Measurements from ENCODE around the gene AGMO. TPM values are rescaled to one million over a fixed set of nuclear protein-coding genes. Genes with fewer than 3 reads are reported as not detected.

The AGMO gene
- total RNA-seq, 1 experiment from 2014 or later = not detected

DNA sequence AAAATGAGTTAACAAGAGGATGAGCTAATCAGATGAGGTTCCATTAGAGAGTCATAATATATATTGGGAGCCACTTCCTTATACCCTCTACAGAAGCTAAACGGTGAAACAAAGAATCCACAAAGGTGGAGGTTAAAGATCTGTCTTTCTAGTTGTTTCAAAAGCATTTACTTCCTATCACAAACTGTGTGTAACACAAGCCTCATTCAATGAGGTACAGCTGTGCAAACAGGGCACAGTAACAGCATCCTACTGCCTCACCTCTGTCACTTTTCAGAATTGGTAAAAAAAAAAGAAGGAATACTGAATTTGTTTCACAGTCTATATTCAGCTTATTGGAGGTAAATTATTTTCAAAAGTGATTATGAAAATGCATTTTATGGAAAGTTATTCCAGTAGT lies 128.7 kb downstream of the AGMO start:
- no peak for TF ChIP-seq ZNF274 (IDR thresholded peaks at IDR 0.05; ENCODE audit: low read depth, low read length)
- no peak for TF ChIP-seq JUND (IDR thresholded peaks at IDR 0.05)
- no peak for TF ChIP-seq POLR2A (IDR thresholded peaks at IDR 0.05; ENCODE audit: borderline replicate concordance, extremely low read depth, insufficient read depth, insufficient read length)
- TF ChIP-seq CTCF (IDR thresholded peaks at IDR 0.05 in 2 of 3, conservative IDR thresholded peaks at IDR 0.05 in 1 of 3; ENCODE audit: borderline replicate concordance in 1 of 3, insufficient read depth in 1 of 3, low read depth in 2 of 3, low read length in 2 of 3) = no peak
- Histone ChIP-seq H3K79me2 (ENCODE audit: insufficient read depth, low read length) (no peaks in the 10 kb centered on the region), H3K4me2 (ENCODE audit: low read length) (no peak overlapping the region), H3K36me3 (ENCODE audit: control insufficient read depth in 1 of 2, insufficient read depth in 2 of 2, low read length in 2 of 2) (no peaks in the 10 kb centered on the region), H4K20me1 (ENCODE audit: insufficient read depth) (no peaks in the 10 kb centered on the region), H3K4me3 (replicated peaks in 1 of 2; ENCODE audit: low read depth in 1 of 2, low read length in 2 of 2) (no peak overlapping the region), H3K27ac (ENCODE audit: low read depth, low read length) (no peak overlapping the region), H2AFZ (ENCODE audit: low read depth, low read length, poor library complexity, severe bottlenecking) (no peak overlapping the region), H3K27me3 (ENCODE audit: insufficient read depth, low read length) (no peaks in the 10 kb centered on the region), H3K9ac (ENCODE audit: low read length) (no peak overlapping the region), H3K9me2 (ENCODE audit: insufficient read depth) (no peaks in the 10 kb centered on the region; the same call in 1 of the 2 replicates), H3K9me3 (ENCODE audit: control insufficient read depth in 1 of 2, insufficient read depth in 1 of 2, low read depth in 1 of 2, low read length in 2 of 2) (no peaks in the 10 kb centered on the region), H3K4me1 (ENCODE audit: control insufficient read depth in 1 of 2, insufficient read depth in 2 of 2, low read length in 2 of 2) (no peaks in the 10 kb centered on the region)
- ChIA-PET CTCF (no interaction called here), RAD21 (ENCODE audit: low non-redundant PET in 1 of 2, low total read pairs in 2 of 2, uncharacterized antibody in 2 of 2, unreplicated experiment in 2 of 2) (no interaction called here), POLR2A (no interaction called here)
- intact Hi-C loops (cut with micrococcal nuclease) = no loop called here
- no TSS peak for BruUV-seq (replicated peaks)
- DNase-seq (ENCODE audit: low read depth, low spot score) (no peak), ATAC-seq (no peak)

DNA sequence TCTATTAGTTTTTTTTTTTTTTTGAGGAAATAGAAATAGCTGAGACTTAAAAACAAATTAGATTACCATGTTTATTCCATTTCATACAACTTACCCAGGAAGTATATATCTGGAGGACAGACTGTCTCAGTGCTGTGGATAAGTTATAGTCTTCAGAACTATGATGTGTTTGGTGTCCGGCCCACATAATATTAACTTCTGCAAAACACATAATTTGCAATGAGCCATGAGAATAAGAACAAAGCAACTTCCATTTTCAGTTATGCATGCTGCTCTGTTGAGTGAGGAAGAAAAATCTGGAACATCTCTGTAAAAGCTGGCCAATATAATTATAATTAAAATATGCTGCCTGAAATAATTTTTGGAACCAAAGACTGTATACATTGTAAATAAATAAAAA lies 130.9 kb downstream of the AGMO start:
- DNase-seq (ENCODE audit: low read depth, low spot score) = no peak
- ChIA-PET POLR2A (no interaction called here), RAD21 (ENCODE audit: low non-redundant PET in 1 of 2, low total read pairs in 2 of 2, uncharacterized antibody in 2 of 2, unreplicated experiment in 2 of 2) (no interaction called here), CTCF (no interaction called here)
- no peaks in the 10 kb centered on the region for H4K20me1 ChIP-seq (ENCODE audit: insufficient read depth)
- no TSS peak for BruUV-seq (replicated peaks)
- H3K27me3 ChIP-seq (ENCODE audit: insufficient read depth, low read length) = no peaks in the 10 kb centered on the region
- no peak overlapping the region for H3K9ac ChIP-seq (ENCODE audit: low read length)
- H3K9me3 ChIP-seq (ENCODE audit: control insufficient read depth in 1 of 2, insufficient read depth in 1 of 2, low read depth in 1 of 2, low read length in 2 of 2) = no peaks in the 10 kb centered on the region
- no peak overlapping the region for H3K4me2 ChIP-seq (ENCODE audit: low read length)
- H3K79me2 ChIP-seq (ENCODE audit: insufficient read depth, low read length) = no peaks in the 10 kb centered on the region
- H3K9me2 ChIP-seq (ENCODE audit: insufficient read depth) = no peaks in the 10 kb centered on the region
- no peak overlapping the region for H3K4me3 ChIP-seq (replicated peaks in 1 of 2; ENCODE audit: low read depth in 1 of 2, low read length in 2 of 2)
- no peak overlapping the region for H3K27ac ChIP-seq (ENCODE audit: low read depth, low read length)
- H3K4me1 ChIP-seq (ENCODE audit: control insufficient read depth in 1 of 2, insufficient read depth in 2 of 2, low read length in 2 of 2) = no peaks in the 10 kb centered on the region
- no peak for ATAC-seq
- no peak overlapping the region for H2AFZ ChIP-seq (ENCODE audit: low read depth, low read length, poor library complexity, severe bottlenecking)
- intact Hi-C loops (cut with micrococcal nuclease) = loop anchor here (2.0 kb wide), 1 partner anchor 60 kb away; no protein-coding TSS in a partner anchor
- no peaks in the 10 kb centered on the region for H3K36me3 ChIP-seq (ENCODE audit: control insufficient read depth in 1 of 2, insufficient read depth in 2 of 2, low read length in 2 of 2)
- TF ChIP-seq CBX3 (IDR thresholded peaks at IDR 0.05; ENCODE audit: low read depth) (no peak), POLR2AphosphoS5 (IDR thresholded peaks at IDR 0.05; ENCODE audit: low read depth, low read length) (no peak), EZH2phosphoT487 (IDR thresholded peaks at IDR 0.05; ENCODE audit: borderline replicate concordance) (no peak), FOSL1 (IDR thresholded peaks at IDR 0.05; ENCODE audit: low read depth) (no peak), ZNF274 (IDR thresholded peaks at IDR 0.05; ENCODE audit: low read depth, low read length) (no peak), CTCF (IDR thresholded peaks at IDR 0.05 in 2 of 3, conservative IDR thresholded peaks at IDR 0.05 in 1 of 3; ENCODE audit: borderline replicate concordance in 1 of 3, insufficient read depth in 1 of 3, low read depth in 2 of 3, low read length in 2 of 3) (no peak), YY1 (IDR thresholded peaks at IDR 0.05; ENCODE audit: extremely low read depth, insufficient replicate concordance, low read depth, low read length) (no peak), CEBPB (IDR thresholded peaks at IDR 0.05; ENCODE audit: low read depth) (no peak), ATF3 (IDR thresholded peaks at IDR 0.05) (no peak), POLR2A (IDR thresholded peaks at IDR 0.05; ENCODE audit: borderline replicate concordance, extremely low read depth, insufficient read depth, insufficient read length) (no peak), SRF (IDR thresholded peaks at IDR 0.05; ENCODE audit: low read depth) (no peak), RAD21 (IDR thresholded peaks at IDR 0.05; ENCODE audit: low read depth) (no peak)
- TF ChIP-seq, protein P1, sequence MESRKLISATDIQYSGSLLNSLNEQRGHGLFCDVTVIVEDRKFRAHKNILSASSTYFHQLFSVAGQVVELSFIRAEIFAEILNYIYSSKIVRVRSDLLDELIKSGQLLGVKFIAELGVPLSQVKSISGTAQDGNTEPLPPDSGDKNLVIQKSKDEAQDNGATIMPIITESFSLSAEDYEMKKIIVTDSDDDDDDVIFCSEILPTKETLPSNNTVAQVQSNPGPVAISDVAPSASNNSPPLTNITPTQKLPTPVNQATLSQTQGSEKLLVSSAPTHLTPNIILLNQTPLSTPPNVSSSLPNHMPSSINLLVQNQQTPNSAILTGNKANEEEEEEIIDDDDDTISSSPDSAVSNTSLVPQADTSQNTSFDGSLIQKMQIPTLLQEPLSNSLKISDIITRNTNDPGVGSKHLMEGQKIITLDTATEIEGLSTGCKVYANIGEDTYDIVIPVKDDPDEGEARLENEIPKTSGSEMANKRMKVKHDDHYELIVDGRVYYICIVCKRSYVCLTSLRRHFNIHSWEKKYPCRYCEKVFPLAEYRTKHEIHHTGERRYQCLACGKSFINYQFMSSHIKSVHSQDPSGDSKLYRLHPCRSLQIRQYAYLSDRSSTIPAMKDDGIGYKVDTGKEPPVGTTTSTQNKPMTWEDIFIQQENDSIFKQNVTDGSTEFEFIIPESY (IDR thresholded peaks at IDR 0.05; ENCODE audit: extremely low read depth, insufficient replicate concordance, low read length) = no peak
